ENCODE data around the gene PSMD9.

DNA sequence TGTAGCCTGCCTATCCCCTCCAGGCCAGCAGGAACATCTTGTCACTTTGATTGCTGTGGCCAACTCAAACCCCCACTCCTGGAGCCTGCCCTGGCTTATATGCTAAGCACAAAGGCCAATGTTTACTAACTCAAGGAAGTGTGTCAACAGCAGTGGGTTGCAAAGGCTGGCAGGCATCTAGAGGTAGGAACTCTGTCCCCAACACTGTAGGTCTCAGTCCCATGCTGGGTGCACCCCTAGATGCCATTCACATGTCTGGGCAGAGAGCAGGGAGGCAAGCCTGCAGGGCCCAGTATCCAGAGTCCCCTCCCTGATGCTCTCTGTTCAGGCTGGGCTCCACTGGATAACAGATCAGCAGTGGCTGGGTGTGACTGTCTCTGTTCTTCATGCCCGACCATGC lies 28.3 kb upstream of the PSMD9 start:
- TF ChIP-seq, protein P1, sequence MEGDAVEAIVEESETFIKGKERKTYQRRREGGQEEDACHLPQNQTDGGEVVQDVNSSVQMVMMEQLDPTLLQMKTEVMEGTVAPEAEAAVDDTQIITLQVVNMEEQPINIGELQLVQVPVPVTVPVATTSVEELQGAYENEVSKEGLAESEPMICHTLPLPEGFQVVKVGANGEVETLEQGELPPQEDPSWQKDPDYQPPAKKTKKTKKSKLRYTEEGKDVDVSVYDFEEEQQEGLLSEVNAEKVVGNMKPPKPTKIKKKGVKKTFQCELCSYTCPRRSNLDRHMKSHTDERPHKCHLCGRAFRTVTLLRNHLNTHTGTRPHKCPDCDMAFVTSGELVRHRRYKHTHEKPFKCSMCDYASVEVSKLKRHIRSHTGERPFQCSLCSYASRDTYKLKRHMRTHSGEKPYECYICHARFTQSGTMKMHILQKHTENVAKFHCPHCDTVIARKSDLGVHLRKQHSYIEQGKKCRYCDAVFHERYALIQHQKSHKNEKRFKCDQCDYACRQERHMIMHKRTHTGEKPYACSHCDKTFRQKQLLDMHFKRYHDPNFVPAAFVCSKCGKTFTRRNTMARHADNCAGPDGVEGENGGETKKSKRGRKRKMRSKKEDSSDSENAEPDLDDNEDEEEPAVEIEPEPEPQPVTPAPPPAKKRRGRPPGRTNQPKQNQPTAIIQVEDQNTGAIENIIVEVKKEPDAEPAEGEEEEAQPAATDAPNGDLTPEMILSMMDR (conservative IDR thresholded peaks at IDR 0.05; ENCODE audit: low read depth, low read length): no peak
- TF ChIP-seq EZH2 (IDR thresholded peaks at IDR 0.05; ENCODE audit: borderline replicate concordance, low read depth, low read length, poor library complexity, severe bottlenecking): no peak
